ENCODE data around the gene PRRT4. TPM values are rescaled to one million over a fixed set of nuclear protein-coding genes. Genes with fewer than 3 reads are reported as not detected.

PRRT4 gene
- total and polyA plus RNA-seq, 9 of the 15 experiments (the other 6 are each of a cell fraction or from before 2014, with no cell fraction given) = not detected

DNA sequence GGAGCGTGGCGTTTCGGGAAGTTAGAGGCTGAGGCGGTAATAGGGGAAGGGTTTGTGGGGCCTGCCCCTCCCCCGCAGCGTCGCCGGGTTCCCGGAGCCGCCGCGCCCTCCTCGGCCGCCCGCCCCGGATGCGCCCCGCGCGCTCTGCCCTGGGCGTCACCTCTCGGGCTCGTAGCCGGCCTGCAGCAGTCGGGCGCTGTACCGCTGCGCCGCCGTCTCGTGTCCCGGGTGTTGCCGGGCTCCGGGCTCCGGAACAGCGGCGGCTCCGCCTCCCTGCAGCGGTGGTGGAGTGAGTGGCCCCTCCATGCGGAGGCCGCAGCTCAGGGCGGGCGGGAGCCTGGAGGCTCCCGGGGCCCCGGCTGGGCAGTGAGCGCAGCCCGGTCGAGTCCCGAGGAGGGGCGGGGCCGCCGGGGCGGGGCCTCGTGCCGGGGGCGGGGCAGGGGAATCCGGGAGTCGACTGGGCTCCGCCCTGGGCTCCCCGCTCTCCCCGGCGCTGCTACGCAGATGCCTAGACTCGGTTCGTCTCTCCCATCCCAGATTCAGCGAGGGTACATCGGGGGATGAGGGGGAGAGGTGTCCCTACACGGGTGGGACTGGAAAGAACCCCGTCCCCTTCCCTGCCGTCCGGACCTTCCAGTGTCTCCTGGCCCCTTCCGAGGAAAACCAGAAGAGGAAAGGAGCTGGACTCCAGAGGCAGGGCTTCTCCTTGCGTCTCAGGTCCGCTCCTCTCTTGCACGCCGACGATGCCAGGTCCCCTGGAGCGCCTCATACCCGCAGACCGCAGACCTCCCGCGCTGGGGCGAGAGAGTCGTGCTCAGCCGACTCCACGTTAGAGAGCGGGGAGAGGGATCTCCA lies 48.3 kb upstream of the PRRT4 start, which contains the start of gene IMPDH1 (continued):
- TF ChIP-seq, protein P1, sequence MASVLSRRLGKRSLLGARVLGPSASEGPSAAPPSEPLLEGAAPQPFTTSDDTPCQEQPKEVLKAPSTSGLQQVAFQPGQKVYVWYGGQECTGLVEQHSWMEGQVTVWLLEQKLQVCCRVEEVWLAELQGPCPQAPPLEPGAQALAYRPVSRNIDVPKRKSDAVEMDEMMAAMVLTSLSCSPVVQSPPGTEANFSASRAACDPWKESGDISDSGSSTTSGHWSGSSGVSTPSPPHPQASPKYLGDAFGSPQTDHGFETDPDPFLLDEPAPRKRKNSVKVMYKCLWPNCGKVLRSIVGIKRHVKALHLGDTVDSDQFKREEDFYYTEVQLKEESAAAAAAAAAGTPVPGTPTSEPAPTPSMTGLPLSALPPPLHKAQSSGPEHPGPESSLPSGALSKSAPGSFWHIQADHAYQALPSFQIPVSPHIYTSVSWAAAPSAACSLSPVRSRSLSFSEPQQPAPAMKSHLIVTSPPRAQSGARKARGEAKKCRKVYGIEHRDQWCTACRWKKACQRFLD (CRISPR knock-in tag; IDR thresholded peaks at IDR 0.05) = no peak
- TF ChIP-seq CHD4 (IDR thresholded peaks at IDR 0.05; ENCODE audit: insufficient read depth, insufficient replicate concordance, low read depth, low read length, poor library complexity, severe bottlenecking) (no peak), OTX1 (CRISPR knock-in tag; IDR thresholded peaks at IDR 0.05) (no peak), ZEB2 (IDR thresholded peaks at IDR 0.05) (no peak), TEAD4 (IDR thresholded peaks at IDR 0.05; ENCODE audit: low read length) (no peak), TEAD4 (CRISPR knock-in tag; IDR thresholded peaks at IDR 0.05; ENCODE audit: borderline replicate concordance) (peak; percentile 68; the same call in 1 of the 2 replicates), HNRNPLL (IDR thresholded peaks at IDR 0.05; ENCODE audit: low read depth, low read length, poor library complexity, severe bottlenecking) (peak; percentile 57), RB1 (IDR thresholded peaks at IDR 0.05; ENCODE audit: low read depth) (peak; percentile 96), HDAC3 (IDR thresholded peaks at IDR 0.05; ENCODE audit: borderline replicate concordance, partially characterized antibody) (no peak), CHCHD3 (CRISPR knock-in tag; IDR thresholded peaks at IDR 0.05) (no peak), NR3C1 (CRISPR knock-in tag; IDR thresholded peaks at IDR 0.05) (no peak), ZNF785 (CRISPR knock-in tag; IDR thresholded peaks at IDR 0.05) (no peak), ZNF830 (CRISPR knock-in tag; IDR thresholded peaks at IDR 0.05) (no peak), EP400 (IDR thresholded peaks at IDR 0.05) (no peak; the same call in none of the 2 replicates), ZKSCAN3 (CRISPR knock-in tag; IDR thresholded peaks at IDR 0.05) (no peak)
- TF ChIP-seq, protein P2, sequence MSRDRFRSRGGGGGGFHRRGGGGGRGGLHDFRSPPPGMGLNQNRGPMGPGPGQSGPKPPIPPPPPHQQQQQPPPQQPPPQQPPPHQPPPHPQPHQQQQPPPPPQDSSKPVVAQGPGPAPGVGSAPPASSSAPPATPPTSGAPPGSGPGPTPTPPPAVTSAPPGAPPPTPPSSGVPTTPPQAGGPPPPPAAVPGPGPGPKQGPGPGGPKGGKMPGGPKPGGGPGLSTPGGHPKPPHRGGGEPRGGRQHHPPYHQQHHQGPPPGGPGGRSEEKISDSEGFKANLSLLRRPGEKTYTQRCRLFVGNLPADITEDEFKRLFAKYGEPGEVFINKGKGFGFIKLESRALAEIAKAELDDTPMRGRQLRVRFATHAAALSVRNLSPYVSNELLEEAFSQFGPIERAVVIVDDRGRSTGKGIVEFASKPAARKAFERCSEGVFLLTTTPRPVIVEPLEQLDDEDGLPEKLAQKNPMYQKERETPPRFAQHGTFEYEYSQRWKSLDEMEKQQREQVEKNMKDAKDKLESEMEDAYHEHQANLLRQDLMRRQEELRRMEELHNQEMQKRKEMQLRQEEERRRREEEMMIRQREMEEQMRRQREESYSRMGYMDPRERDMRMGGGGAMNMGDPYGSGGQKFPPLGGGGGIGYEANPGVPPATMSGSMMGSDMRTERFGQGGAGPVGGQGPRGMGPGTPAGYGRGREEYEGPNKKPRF (IDR thresholded peaks at IDR 0.05; ENCODE audit: low read depth, low read length) = no peak
- TF ChIP-seq, protein P3, sequence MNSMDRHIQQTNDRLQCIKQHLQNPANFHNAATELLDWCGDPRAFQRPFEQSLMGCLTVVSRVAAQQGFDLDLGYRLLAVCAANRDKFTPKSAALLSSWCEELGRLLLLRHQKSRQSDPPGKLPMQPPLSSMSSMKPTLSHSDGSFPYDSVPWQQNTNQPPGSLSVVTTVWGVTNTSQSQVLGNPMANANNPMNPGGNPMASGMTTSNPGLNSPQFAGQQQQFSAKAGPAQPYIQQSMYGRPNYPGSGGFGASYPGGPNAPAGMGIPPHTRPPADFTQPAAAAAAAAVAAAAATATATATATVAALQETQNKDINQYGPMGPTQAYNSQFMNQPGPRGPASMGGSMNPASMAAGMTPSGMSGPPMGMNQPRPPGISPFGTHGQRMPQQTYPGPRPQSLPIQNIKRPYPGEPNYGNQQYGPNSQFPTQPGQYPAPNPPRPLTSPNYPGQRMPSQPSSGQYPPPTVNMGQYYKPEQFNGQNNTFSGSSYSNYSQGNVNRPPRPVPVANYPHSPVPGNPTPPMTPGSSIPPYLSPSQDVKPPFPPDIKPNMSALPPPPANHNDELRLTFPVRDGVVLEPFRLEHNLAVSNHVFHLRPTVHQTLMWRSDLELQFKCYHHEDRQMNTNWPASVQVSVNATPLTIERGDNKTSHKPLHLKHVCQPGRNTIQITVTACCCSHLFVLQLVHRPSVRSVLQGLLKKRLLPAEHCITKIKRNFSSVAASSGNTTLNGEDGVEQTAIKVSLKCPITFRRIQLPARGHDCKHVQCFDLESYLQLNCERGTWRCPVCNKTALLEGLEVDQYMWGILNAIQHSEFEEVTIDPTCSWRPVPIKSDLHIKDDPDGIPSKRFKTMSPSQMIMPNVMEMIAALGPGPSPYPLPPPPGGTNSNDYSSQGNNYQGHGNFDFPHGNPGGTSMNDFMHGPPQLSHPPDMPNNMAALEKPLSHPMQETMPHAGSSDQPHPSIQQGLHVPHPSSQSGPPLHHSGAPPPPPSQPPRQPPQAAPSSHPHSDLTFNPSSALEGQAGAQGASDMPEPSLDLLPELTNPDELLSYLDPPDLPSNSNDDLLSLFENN (IDR thresholded peaks at IDR 0.05; ENCODE audit: low read depth in 2 of 2, low read length in 2 of 2) = no peak
- TF ChIP-seq, protein P4, sequence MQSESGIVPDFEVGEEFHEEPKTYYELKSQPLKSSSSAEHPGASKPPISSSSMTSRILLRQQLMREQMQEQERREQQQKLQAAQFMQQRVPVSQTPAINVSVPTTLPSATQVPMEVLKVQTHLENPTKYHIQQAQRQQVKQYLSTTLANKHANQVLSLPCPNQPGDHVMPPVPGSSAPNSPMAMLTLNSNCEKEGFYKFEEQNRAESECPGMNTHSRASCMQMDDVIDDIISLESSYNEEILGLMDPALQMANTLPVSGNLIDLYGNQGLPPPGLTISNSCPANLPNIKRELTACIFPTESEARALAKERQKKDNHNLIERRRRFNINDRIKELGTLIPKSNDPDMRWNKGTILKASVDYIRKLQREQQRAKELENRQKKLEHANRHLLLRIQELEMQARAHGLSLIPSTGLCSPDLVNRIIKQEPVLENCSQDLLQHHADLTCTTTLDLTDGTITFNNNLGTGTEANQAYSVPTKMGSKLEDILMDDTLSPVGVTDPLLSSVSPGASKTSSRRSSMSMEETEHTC (IDR thresholded peaks at IDR 0.05) = no peak

Measured in K562 (cell line).